HFF-Myc (cell line): ENCODE results near the gene SH2D7.
A peak's percentile ranks its signal among the peaks of the same experiment; 100 is the strongest.

Source experiments
- DNase-seq: peaks from one replicate; pipeline ENCODE4 v3.0.0-alpha.2; 2011; ENCODE audit warnings: low read depth; ENCODE audit errors: extremely low read depth
- H3K4me3 ChIP-seq: replicated peaks from 2 replicates; pipeline ENCODE4 v1.5.1; 2011; ENCODE audit warnings: low read depth, mild to moderate bottlenecking, control low read depth, low read length
- TF ChIP-seq, protein P1 (sequence below): IDR thresholded peaks from 2 replicates; pipeline ENCODE4 v1.5.1; 2012; ENCODE audit warnings: mild to moderate bottlenecking, low read depth, low read length, control low read depth; ENCODE audit errors: missing control alignments

The SH2D7 gene

DNA sequence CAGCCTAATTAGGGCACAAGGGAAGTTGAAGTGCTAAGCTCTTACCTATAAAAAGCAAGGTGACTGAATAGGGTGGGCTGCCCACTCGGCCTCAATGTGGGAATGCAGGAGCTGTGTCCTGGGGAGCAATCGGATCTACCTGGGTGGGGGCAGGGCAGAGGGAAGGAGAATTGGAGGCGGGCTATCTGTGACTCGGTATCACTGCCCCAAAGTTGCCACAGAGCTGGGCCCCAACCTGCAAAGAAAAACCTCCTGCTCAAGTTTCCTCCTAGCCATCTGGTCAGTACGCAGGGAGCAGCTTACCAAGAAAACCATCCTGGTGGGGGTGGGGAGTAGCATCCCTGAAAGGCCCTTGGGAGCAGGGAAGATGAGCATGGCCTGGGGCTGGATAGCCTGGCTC is 28.2 kb downstream of the SH2D7 start:
- TF ChIP-seq, protein P1, sequence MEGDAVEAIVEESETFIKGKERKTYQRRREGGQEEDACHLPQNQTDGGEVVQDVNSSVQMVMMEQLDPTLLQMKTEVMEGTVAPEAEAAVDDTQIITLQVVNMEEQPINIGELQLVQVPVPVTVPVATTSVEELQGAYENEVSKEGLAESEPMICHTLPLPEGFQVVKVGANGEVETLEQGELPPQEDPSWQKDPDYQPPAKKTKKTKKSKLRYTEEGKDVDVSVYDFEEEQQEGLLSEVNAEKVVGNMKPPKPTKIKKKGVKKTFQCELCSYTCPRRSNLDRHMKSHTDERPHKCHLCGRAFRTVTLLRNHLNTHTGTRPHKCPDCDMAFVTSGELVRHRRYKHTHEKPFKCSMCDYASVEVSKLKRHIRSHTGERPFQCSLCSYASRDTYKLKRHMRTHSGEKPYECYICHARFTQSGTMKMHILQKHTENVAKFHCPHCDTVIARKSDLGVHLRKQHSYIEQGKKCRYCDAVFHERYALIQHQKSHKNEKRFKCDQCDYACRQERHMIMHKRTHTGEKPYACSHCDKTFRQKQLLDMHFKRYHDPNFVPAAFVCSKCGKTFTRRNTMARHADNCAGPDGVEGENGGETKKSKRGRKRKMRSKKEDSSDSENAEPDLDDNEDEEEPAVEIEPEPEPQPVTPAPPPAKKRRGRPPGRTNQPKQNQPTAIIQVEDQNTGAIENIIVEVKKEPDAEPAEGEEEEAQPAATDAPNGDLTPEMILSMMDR = no peak
- no peak overlapping the region for H3K4me3 ChIP-seq
- no peak for DNase-seq

DNA sequence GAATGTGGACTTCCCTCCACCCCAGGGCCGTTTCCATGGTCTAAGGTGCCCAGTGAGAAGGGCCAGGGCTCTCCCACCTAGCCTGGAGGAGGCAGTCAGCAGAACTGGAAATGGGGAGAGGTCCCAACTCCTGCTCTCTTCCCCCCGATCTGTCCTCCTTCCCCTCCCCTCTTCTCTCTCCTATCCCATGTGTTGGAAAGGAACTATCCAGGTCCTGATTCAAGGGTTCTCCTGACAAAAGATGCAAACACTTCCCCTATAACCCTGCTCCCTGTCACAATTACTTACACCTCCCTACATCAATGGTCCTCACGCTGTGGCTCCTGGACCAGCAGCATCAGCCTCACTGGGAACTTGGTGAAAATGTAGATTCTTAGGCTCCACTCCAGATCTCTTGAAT is 32.9 kb downstream of the SH2D7 start:
- DNase-seq = no peak
- no peak overlapping the region for H3K4me3 ChIP-seq
- TF ChIP-seq, protein P1 = no peak

DNA sequence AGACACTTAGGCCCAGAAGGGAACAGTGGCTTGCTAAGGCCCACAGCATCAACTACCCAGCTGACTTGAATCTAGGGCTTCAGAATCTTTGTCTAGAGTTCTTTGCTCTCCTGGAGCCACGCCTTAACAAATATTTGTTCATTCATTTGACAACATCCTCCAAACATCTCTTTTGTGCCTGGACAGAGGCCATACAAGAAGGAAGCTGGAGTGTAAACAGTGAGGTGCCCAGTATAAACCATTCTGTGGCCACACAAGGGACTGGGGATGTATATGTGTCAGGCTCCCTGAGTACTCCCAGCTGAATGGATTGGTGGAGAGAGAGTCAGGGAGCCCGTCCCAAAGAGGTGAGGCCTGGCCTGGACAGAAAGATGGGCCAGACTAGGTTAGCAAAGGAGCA is 35.5 kb downstream of the SH2D7 start:
- H3K4me3 ChIP-seq = no peak overlapping the region
- DNase-seq = no peak
- TF ChIP-seq, protein P1 = no peak

DNA sequence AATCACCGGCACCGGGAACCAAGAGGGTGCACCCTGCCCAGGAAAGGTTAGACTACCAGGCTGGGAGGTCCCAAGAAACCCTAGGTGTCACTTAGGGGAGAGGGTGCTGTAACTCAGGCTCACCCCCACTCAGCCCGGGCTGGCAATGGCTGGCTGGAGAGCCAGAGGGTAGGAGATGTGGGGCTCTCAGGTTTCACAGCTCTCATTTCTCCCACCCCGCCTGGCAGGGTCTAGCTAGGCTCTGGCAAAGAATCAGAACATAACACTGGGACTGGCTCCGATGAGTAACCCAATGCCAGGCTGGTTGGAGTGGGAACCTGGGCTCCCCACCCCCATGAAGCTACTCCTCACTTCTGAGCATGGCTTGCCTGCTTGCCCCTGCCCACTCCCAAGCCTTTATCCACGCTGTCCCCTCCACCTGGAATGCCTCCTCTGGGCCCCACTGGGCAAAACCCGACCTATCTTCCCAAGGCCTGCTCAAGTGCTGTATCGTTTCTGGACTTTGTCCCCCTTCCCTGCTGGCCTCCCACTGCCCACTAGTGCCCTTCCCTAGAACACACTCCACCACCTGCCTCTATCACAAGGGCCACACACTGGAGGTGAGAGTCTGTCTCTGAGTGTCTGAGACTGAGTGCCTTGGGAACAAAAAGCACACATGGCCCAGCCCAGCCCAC is 36.9 kb downstream of the SH2D7 start:
- no peak for DNase-seq
- no peak overlapping the region for H3K4me3 ChIP-seq
- TF ChIP-seq, protein P1 = no peak

DNA sequence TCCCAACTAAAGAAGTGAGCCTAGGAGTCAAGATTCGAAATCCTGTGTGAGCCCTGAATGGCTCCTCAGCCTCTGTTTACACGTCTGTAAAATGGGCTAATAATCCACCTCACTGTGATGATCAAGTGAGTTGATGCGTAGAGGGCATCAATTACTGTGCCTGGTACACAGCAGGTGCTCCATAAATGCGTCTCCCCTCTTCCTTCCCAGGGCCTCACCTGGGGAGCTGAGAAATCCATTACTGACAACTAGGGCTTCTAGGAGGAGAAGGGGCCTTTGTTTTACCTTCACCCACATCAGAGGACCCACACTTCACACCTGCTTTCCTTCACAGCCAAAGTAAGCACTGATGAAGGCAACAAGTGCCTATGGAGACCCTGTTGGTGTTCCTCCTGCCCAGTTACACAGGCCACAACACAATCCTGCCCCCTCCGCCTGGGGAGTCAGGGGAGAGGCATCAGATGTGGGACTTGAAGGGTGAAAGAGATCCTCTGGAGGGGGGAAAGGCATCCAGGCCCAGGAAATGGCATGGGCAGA is 37.5 kb downstream of the SH2D7 start:
- TF ChIP-seq, protein P1 = no peak
- H3K4me3 ChIP-seq = no peak overlapping the region
- DNase-seq = no peak

DNA sequence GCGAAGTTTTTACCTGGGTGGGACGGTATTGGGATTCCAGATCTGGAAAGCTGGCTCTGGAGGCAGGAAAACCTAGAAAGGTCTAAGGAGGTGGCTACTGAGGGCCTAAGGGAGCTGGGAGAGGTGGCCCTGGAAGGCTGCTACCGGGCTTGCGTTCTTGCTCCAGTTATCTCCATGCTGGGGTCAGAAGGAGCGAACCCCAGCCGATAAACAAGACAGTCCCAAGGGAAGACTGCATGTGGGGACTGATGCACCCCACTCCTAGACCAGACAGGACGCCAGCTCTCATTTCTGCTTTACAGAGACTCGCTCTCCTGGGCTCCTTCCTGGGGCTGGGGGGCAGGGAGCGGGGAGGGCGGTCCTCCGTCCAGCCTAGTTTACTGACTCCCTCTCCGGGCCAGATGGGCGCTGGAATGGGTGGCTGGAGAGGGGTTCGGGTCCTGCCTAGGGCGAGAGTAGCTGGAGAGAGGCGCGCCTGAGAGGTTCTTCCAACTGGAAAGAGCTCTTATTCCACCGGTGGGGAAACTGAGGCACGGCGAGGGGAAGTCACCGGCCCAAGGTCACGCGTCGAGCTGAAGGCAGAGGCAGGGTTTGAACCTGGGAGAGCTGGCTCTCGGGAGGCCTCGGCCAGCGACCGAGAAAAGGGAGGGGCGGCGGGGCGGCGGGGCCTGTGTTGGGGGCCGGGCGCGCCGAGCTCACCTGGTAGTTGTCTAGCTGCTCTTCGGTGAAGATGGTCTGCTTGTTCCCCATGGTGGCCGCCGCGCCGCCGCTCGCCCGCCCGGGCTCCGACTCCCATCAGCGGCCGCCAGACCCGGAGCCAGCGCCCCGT is 38.3 kb downstream of the SH2D7 start:
- H3K4me3 ChIP-seq = peak overlapping the region; percentile 32
- no peak for DNase-seq
- TF ChIP-seq, protein P1 = no peak
